GM19035 (cell line): ENCODE measurements around the gene C14orf132.

Experiments
- ATAC-seq: cut with Tn5 transposase; IDR thresholded peaks from one replicate; pipeline ENCODE4 v1.9.1; 2021; ENCODE audit not compliant: unreplicated experiment

Gene C14orf132

GRCh38 chr14:96081767-96082400, 42.7 kb downstream of the C14orf132 start:
- no peak for ATAC-seq

DNA sequence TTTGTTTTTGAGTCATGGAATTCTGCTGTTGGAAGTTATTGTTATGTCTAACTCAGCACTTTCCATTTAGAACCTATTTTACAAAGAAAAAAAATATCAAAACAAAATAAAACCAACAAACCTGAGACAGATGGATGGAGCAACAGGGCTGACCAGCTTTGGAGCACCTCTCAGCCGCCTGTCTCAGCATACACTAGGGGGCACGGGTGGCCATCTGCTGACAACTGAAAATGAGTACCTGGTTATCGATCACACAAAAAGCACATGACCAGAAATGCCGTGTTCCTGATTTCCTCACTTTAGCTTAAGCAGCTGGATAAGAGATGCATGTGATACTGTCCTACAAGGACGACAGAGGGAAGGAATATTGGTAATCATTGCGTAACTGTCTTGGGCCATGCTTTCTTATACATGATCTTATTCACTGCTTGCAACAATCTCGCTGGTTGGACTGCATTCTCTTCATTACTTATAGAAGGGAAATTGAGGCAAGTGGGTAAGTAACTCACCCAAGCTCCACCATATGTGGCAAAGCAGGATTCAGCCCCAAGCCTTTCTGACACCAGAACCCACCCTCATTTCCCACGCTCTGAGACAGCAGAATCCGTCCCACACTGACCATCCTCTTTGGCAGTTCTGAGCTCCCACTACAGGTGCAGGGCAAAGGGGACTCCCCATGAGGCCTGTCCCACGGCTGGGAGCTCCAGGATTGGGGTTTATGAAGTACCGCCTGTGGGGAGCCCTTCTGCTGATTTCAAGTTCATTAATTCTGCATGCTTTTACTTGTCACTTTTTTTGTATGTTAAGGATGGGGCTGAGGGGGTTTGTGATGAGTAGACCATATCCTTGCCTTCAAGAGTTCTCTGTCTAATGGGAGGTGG, 43.5 kb downstream of the C14orf132 start:
- ATAC-seq: no peak

DNA sequence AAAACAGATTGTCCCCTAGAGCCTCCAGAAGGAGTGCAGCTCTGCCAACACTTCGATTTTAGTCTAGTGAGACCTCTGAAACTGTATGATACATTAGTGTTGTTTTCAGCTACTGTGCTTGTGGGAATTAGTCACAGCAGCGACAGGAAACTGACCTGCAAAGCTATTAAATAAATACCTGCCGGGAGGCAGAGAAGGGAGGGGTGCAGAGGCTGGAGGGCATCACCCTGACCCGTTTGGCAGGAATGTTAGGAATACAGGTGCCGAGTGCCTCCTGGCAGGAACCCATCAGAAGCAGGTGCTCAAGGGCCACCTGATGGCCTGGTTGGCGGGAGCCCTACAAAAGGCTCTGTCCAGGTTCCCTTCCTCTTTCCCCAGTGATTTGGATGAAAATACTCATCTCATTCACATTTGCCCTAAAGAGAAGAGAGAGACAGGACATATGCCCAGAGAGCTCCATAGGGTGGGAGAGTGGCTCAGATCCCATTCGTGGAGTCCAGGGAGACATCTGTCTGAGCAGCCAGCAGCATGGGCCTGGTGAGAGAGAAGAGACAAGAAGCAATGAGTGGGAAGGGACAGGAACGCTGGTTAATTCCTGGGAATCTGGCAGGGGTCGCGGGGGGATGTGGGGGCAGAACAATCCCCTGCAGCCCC, 44.6 kb downstream of the C14orf132 start:
- ATAC-seq: no peak

GRCh38 chr14:96084796-96085195, 45.6 kb downstream of the C14orf132 start:
- ATAC-seq: no peak

DNA sequence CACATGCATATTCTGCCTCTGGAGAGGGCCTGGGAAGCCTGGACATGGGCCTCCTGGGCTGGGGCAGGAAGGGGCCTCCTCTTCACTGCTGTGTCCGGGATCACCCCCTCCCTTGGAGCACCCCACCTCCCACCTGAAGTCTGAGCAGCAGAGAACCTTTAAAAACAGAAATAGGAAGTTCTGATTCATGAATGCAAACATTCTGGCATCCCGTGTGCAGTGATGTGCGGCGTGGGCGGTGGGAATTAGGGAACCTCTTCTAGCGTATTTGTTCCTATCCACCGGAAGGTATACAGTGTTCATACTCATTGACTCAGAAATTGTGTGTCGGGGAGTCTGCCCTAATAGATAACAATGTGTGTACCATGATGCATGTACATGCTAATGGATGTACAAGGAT, 46.2 kb downstream of the C14orf132 start:
- no peak for ATAC-seq

DNA sequence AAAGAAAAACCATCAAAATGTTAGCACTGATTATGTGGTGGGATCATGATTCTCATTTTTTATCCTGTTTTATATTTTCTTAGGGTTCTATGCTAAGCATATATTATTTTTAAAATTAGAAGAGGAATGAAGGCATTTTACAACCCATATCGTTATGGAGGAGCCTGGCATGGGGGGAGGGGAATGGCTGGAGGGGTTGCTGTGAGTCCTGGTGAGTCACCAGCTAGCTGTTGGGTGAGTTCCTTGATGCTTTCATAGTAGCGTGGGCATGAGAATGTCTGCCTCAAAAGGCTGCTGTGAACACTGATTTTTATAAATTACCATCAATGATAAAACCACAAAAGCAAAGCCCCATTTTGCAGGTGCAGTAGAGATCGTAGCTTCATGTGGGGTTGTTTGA, 46.9 kb downstream of the C14orf132 start:
- ATAC-seq: no peak

DNA sequence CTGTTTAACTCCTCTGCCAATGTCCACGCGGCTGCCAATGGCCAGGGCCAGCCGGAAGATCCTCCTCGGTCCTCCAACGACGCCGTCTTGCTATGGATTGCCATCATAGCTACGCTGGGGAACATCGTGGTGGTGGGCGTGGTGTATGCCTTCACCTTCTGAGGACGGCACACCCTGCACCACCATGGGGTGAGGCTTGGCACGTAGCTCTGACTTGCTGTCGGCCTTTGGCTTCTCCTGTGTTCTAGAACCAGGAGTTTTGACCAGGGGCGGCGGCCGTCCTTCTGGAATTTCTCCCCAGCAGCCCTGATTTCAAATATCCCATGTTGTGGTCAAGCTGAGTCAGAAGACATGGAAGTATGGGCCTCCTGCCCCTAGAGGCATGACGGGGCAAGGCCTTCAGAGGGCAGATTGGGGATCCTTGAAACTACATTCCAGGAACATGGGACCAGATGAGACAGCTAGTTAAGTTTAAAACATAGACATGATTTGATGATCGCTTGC, 47.5 kb downstream of the C14orf132 start:
- ATAC-seq: no peak

GRCh38 chr14:96088074-96088473, 48.9 kb downstream of the C14orf132 start:
- no peak for ATAC-seq

- no peak for ATAC-seq
Observed at GRCh38 chr14:96088481-96088880, 49.3 kb downstream of the C14orf132 start.

DNA sequence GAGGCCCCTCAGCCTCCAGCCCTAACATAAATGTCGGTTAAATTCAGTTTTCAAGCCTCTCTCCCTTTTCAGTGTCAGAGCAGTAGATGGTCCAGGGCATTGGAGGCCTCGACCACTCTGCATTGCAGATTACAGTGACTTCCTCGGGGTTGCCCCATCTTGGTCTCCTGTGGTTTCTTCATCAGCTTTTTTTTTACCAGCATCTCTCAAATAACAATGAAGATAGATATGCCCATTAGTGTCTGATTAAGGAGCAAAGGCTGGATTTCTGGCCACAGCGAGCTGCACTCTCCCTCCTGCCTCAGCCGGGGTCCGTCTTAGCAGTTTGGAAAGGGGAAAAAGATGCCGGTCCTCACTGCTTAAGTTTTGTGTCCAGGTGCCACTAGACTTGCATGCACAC, 49.7 kb downstream of the C14orf132 start:
- ATAC-seq: no peak

- no peak for ATAC-seq
Observed at GRCh38 chr14:96089401-96089800, 50.2 kb downstream of the C14orf132 start.

GRCh38 chr14:96090441-96091148, 51.4 kb downstream of the C14orf132 start:
- ATAC-seq: no peak

- no peak for ATAC-seq
Observed at GRCh38 chr14:96091149-96091693, 52.1 kb downstream of the C14orf132 start.

- no peak for ATAC-seq
Observed at GRCh38 chr14:96091941-96092411, 52.8 kb downstream of the C14orf132 start.

- no peak for ATAC-seq
Observed at GRCh38 chr14:96092936-96093335, 53.8 kb downstream of the C14orf132 start.

DNA sequence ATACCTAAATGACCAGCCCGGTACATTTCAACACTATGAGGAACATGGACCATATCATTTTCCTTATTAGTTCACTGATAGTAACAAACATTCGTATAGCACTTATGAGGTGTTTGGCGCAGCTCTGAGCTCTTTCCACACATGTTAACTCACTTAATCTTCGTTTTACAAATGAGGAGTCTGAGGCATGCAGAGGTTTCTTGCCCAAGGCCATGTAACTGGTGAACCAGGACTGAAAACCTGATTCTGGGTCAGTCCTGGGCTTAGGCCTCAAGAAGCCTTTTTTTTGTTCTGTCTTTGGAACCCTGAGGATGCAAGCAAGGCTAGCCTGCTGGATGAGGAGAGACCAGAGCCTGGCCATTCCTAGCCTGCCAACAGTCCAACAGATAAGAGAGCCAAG, 55.0 kb downstream of the C14orf132 start:
- no peak for ATAC-seq

DNA sequence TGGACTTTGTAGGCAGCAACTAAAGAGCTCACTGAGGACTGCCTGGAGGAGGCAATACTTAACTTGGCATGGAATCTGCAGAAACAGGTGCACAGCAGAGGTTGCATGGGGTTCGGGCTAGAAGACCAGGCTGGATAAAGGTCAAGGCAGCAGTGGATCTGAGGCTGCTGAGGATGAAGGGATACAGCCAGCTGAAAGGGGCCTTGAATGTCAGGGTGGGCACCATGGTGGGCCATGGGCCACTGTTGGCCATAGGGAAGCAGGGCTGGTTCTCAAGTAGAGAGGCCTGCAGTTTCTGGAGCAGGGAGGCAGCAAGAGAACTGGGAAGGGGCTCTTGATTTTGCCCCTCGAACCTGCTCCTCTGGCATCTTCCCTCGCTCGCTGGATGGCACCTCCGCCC, 55.5 kb downstream of the C14orf132 start:
- no peak for ATAC-seq

DNA sequence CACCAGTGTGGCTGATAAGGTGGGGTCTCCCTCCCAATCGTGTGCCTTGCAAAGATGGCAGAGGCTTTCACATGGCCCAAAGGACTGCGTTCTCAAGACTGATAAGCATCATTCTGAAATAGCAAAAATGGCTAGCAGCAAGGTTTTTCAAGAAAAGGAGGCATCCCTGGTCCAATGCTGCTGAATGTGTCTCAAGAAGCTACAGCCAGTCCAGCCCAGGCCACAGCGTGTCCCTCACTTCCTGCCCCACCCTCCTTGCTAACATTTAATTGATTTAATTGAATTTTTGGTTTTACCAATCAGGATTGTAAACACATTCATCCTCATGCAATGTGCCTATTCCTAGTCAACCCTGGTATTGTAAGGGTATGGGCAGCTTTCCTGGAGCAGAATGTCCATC, 55.9 kb downstream of the C14orf132 start:
- no peak for ATAC-seq

- no peak for ATAC-seq
Observed at GRCh38 chr14:96095581-96096476, 56.7 kb downstream of the C14orf132 start.
